GM06990 (cell line): ENCODE measurements around the gene BMPR1B.
"Not testable (repeated sequence)": the region's sequence is repeated elsewhere in the genome, so short reads cannot be mapped to it uniquely, and the experiment has no call there.

Experiments
- DNase-seq: peaks from one replicate; pipeline ENCODE4 v3.0.0-alpha.2; 2011; ENCODE audit not compliant: insufficient read length; ENCODE audit errors: extremely low read depth
- H3K27me3 ChIP-seq: replicated peaks from 2 replicates; pipeline ENCODE4 v1.6.0; 2011; ENCODE audit warnings: low read length; ENCODE audit not compliant: control insufficient read depth, insufficient read depth
- H3K36me3 ChIP-seq: 2 replicates; pipeline ENCODE4 v1.5.1; 2011; ENCODE audit warnings: low read length; ENCODE audit not compliant: control insufficient read depth, insufficient read depth
- H3K4me3 ChIP-seq: replicated peaks from 2 replicates; pipeline ENCODE4 v1.5.1; 2011; ENCODE audit warnings: low read depth, mild to moderate bottlenecking, control low read depth, low read length
- TF ChIP-seq, protein P1 (sequence below): IDR thresholded peaks from 2 replicates; pipeline ENCODE4 v1.5.1; 2011; ENCODE audit warnings: low read length, control low read depth, mild to moderate bottlenecking, inconsistent platforms; ENCODE audit not compliant: insufficient read depth, poor library complexity, severe bottlenecking

The BMPR1B gene

DNA sequence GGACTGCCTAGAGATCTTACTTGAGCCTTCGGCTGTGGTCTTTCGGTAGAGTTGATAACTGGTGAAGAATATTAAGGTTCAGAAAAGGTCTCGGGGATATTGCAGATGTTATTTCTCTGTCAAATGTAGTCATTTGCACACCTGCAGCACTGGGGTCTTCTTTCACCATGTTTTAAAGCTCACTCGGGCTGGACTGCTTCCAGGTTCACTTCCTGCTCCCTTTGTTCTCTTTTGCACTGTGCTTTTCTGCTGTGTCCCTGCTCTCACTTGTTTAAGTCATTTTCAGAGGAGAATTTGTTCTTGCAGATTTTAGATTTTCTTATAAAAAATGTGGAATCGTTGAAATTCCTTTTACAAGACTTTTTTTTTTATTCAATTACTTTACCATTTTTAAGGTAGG, 68.5 kb downstream of the BMPR1B start:
- no peaks in the 10 kb centered on the region for H3K27me3 ChIP-seq

GRCh38 chr4:94827481-94828110, 69.8 kb downstream of the BMPR1B start:
- H3K27me3 ChIP-seq, result no peaks in the 10 kb centered on the region
- no peak for DNase-seq
- TF ChIP-seq, protein P1, sequence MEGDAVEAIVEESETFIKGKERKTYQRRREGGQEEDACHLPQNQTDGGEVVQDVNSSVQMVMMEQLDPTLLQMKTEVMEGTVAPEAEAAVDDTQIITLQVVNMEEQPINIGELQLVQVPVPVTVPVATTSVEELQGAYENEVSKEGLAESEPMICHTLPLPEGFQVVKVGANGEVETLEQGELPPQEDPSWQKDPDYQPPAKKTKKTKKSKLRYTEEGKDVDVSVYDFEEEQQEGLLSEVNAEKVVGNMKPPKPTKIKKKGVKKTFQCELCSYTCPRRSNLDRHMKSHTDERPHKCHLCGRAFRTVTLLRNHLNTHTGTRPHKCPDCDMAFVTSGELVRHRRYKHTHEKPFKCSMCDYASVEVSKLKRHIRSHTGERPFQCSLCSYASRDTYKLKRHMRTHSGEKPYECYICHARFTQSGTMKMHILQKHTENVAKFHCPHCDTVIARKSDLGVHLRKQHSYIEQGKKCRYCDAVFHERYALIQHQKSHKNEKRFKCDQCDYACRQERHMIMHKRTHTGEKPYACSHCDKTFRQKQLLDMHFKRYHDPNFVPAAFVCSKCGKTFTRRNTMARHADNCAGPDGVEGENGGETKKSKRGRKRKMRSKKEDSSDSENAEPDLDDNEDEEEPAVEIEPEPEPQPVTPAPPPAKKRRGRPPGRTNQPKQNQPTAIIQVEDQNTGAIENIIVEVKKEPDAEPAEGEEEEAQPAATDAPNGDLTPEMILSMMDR, result no peak
- H3K4me3 ChIP-seq, result no peak overlapping the region
- H3K36me3 ChIP-seq, result no peaks in the 10 kb centered on the region

More for the DNA sequence above, 68.5 kb downstream of the BMPR1B start:
- H3K4me3 ChIP-seq, result no peak overlapping the region
- H3K36me3 ChIP-seq, result no peaks in the 10 kb centered on the region
- no peak for DNase-seq
- TF ChIP-seq, protein P1, result no peak

GRCh38 chr4:94828882-94829281, 71.1 kb downstream of the BMPR1B start:
- Histone ChIP-seq H3K36me3 (no peaks in the 10 kb centered on the region), H3K4me3 (no peak overlapping the region), H3K27me3 (no peaks in the 10 kb centered on the region)
- TF ChIP-seq, protein P1, result no peak
- no peak for DNase-seq

- no peaks in the 10 kb centered on the region for H3K36me3 ChIP-seq
- H3K4me3 ChIP-seq, result no peak overlapping the region
- TF ChIP-seq, protein P1, result no peak
- no peaks in the 10 kb centered on the region for H3K27me3 ChIP-seq
- no peak for DNase-seq
Observed at GRCh38 chr4:94831607-94832006, 73.9 kb downstream of the BMPR1B start.

DNA sequence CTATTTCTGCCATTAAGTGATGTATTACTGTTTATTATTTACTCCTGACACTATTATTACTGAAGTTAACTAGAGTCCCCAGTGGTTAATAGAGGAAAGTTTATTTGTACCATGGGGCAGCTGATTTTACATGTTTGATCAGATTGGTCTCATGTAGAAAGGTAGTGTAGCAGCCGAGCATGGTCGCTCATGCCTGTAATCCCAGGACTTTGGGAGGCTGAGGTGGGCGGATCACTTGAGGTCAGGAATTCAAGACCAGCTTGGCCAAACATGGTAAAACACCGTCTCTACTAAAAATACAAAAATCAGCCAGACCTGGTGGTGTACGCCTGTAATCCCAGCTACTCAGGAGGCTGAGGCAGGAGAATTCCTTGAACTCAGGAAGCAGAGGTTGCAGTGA, 74.6 kb downstream of the BMPR1B start:
- H3K4me3 ChIP-seq, H3K27me3 ChIP-seq, H3K36me3 ChIP-seq, DNase-seq: not testable (repeated sequence)

DNA sequence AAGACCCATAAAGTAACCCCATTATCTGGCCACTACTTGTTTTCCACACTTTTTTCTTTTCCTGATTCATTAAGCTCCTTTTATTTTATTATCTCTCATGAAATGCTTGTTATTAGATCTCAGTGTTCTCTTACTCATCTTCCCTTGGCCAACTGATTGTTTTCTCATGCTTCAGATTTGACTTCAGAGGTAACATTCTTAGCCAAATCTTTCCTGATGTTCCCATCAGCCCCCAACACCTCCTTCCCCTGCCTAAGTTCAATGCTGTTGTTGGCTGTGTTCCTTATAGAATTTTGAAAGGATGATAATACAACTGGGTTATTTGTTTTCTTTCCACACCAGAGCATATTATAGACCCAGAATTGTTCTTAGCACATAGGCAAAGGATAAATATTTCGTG, 75.6 kb downstream of the BMPR1B start:
- H3K36me3 ChIP-seq, result no peaks in the 10 kb centered on the region
- H3K4me3 ChIP-seq, result no peak overlapping the region
- TF ChIP-seq, protein P1, result no peak
- no peak for DNase-seq
- H3K27me3 ChIP-seq, result no peaks in the 10 kb centered on the region
